Measurements from ENCODE around the gene PKDREJ.

DNA sequence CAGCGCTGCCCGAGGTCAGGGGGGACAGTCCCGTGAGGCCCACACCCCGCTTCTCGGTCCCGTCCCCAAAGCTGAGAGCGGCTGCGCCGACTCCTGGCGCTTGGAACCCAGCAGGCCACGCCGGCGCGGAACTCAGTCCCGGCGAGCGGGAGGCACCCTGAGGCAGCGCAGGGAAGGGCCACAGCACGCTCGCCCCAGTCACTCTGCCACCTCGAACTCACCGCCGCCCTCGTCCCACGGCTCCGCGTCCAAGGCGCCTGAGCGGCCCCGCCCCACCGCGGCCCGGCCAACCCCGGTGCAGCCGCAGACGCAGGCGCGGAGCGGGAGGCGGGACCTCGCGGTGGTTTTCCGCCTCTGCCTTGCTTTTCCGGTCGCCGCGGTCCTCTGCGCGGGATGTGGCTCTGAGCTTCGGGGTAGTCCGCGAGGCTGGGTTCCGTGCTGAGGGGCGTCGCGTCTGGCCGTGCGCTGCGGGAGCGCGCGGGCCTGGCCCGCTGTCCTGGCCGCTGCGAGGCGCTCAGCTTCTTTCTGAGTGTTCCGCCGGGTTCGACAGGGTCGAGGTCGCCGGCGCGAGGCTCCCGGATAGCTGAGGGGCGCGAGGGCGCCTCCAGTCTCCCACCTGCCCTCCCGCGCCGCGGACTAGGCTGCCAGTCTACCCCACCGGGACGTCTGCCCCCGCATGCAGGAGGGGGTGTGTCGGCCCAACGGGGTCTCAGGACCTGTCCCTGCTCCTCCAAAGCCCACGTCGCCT is 12.9 kb downstream of the PKDREJ start, which contains the start of gene CDPF1:
- TF ChIP-seq CTCF (conservative IDR thresholded peaks at IDR 0.05; ENCODE audit: low read depth in 2 of 2) (no peak), CREB1 (CRISPR knock-in tag; IDR thresholded peaks at IDR 0.05; ENCODE audit: low read depth) (no peak), JUNB (IDR thresholded peaks at IDR 0.05; ENCODE audit: unreplicated experiment) (no peak), REST (IDR thresholded peaks at IDR 0.05; ENCODE audit: unreplicated experiment) (no peak), EZH2phosphoT487 (IDR thresholded peaks at IDR 0.05; ENCODE audit: unreplicated experiment) (no peak), POLR2AphosphoS5 (IDR thresholded peaks at IDR 0.05; ENCODE audit: low read depth) (peak; percentile 89), EZH2 (IDR thresholded peaks at IDR 0.05; ENCODE audit: low read depth, unreplicated experiment) (no peak)
- TF ChIP-seq, protein P1, sequence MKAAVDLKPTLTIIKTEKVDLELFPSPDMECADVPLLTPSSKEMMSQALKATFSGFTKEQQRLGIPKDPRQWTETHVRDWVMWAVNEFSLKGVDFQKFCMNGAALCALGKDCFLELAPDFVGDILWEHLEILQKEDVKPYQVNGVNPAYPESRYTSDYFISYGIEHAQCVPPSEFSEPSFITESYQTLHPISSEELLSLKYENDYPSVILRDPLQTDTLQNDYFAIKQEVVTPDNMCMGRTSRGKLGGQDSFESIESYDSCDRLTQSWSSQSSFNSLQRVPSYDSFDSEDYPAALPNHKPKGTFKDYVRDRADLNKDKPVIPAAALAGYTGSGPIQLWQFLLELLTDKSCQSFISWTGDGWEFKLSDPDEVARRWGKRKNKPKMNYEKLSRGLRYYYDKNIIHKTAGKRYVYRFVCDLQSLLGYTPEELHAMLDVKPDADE (IDR thresholded peaks at IDR 0.05) = no peak

All from GM23338 (cell line).